H1 (cell line): ENCODE data around the gene KCNH6. TPM values are rescaled to one million over a fixed set of nuclear protein-coding genes. Genes with fewer than 3 reads are reported as not detected.

Experiments
- CTCF ChIA-PET: fragments of 300-600 bp; sonication (Branson Sonifier 250); formaldehyde crosslinking; loops from one replicate; lab custom pipeline; 2021; ENCODE audit not compliant: partially characterized antibody; lab: Charles Lee
- POLR2A ChIA-PET: fragments of 300-600 bp; sonication (Branson Sonifier 250); formaldehyde crosslinking; loops from one replicate; lab custom pipeline; 2021; ENCODE audit warnings: inconsistent platforms; ENCODE audit not compliant: partially characterized antibody; lab: Charles Lee
- DNase-seq, 2 experiments: peaks; one replicate each; pipeline versions ENCODE4 v3.0.0 to v3.0.0-alpha.2; 2010 to 2022; ENCODE audit warnings: low spot score in 2 of 2, low read depth in 1 of 2, mixed read lengths in 1 of 2
- FAIRE-seq: peaks from 2 replicates; lab custom pipeline; 2011; peaks lifted over from hg19 to GRCh38; lab: Jason Lieb, UNC
- H2AFZ ChIP-seq: 2 replicates; pipeline ENCODE4 v1.8.1; 2012; ENCODE audit warnings: low read length, inconsistent platforms
- H2AK5ac ChIP-seq: 2 replicates; pipeline ENCODE4 v1.6.1; 2013; ENCODE audit warnings: low read depth, low read length
- H2BK120ac ChIP-seq: replicated peaks from 2 replicates; pipeline ENCODE3; 2013; ENCODE audit warnings: low read depth, low read length, inconsistent platforms
- H2BK12ac ChIP-seq: 2 replicates; pipeline ENCODE4 v1.6.1; 2013; ENCODE audit warnings: low read depth, low read length
- H2BK15ac ChIP-seq: 2 replicates; pipeline ENCODE4 v1.6.1; 2013; ENCODE audit warnings: low read length
- H2BK20ac ChIP-seq: 2 replicates; pipeline ENCODE4 v1.6.1; 2013; ENCODE audit warnings: low read length
- H2BK5ac ChIP-seq: 2 replicates; pipeline ENCODE4 v1.6.1; 2013; ENCODE audit warnings: low read depth, low read length
- H3K14ac ChIP-seq: 2 replicates; pipeline ENCODE4 v1.6.1; 2013; ENCODE audit warnings: inconsistent platforms; ENCODE audit not compliant: insufficient read length
- H3K18ac ChIP-seq: 2 replicates; pipeline ENCODE4 v1.6.1; 2013; ENCODE audit warnings: low read length; ENCODE audit errors: extremely low read depth
- H3K23ac ChIP-seq: 2 replicates; pipeline ENCODE4 v1.6.1; 2013; ENCODE audit warnings: inconsistent platforms; ENCODE audit not compliant: insufficient read length
- H3K23me2 ChIP-seq: 2 replicates; pipeline ENCODE4 v1.6.1; 2013; ENCODE audit warnings: low read depth, low read length
- H3K27ac ChIP-seq: 2 replicates; pipeline ENCODE4 v1.6.1; 2011; ENCODE audit warnings: low read depth, low read length, inconsistent platforms
- H3K27me3 ChIP-seq, 4 experiments: replicated peaks in 1 of 4; 1 replicate in 1 of 4; 2 replicates in 3 of 4; pipeline versions ENCODE4 v1.6.1 to v1.8.1; 2011 to 2013; ENCODE audit warnings: low read length in 3 of 4, mild to moderate bottlenecking in 3 of 4, inconsistent platforms in 2 of 4, mixed read lengths in 2 of 4, moderate library complexity in 1 of 4; ENCODE audit not compliant: control insufficient read depth in 3 of 4, insufficient read depth in 3 of 4; ENCODE audit errors: extremely low read depth in 1 of 4
- H3K36me3 ChIP-seq, 4 experiments: 2 replicates each; pipeline versions ENCODE4 v1.6.1 to v1.8.1; 2011 to 2013; ENCODE audit warnings: mild to moderate bottlenecking in 4 of 4, low read length in 3 of 4, moderate library complexity in 2 of 4, control low read depth in 1 of 4, inconsistent platforms in 1 of 4; ENCODE audit not compliant: insufficient read depth in 4 of 4, control insufficient read depth in 2 of 4
- H3K4ac ChIP-seq: replicated peaks from 2 replicates; pipeline ENCODE3; 2013; ENCODE audit warnings: low read length, low read depth, mixed read lengths, inconsistent platforms; ENCODE audit not compliant: insufficient read length
- H3K4me1 ChIP-seq, 4 experiments: replicated peaks in 1 of 4; 1 replicate in 1 of 4; 2 replicates in 3 of 4; pipeline versions ENCODE4 v1.6.1 to v1.8.1; 2011 to 2013; ENCODE audit warnings: low read length in 3 of 4, inconsistent platforms in 2 of 4, mixed read lengths in 1 of 4; ENCODE audit not compliant: insufficient read depth in 4 of 4, control insufficient read depth in 3 of 4
- H3K4me2 ChIP-seq, 2 experiments: 2 replicates each; pipeline versions ENCODE4 v1.6.1 to v1.8.1; 2011 to 2013; ENCODE audit warnings: low read depth in 2 of 2, low read length in 2 of 2, control low read depth in 1 of 2, inconsistent platforms in 1 of 2, mild to moderate bottlenecking in 1 of 2; ENCODE audit not compliant: insufficient read depth in 1 of 2
- H3K4me3 ChIP-seq, 4 experiments: fragments of 200-600, 300-600 bp in 1 of 4; sonication (generic), shearing (Covaris generic), sonication (Bioruptor Twin) in 1 of 4; 2 replicates each; pipeline versions ENCODE4 v1.5.1 to v1.8.1; 2011 to 2016; ENCODE audit warnings: low read length in 4 of 4, low read depth in 3 of 4, control low read depth in 2 of 4, inconsistent platforms in 2 of 4, mild to moderate bottlenecking in 2 of 4, mixed read lengths in 1 of 4, moderate library complexity in 1 of 4; ENCODE audit not compliant: insufficient read depth in 2 of 4; ENCODE audit errors: extremely low read depth in 1 of 4
- H3K56ac ChIP-seq: replicated peaks from 2 replicates; pipeline ENCODE3; 2013; ENCODE audit warnings: low read depth, mild to moderate bottlenecking, mixed read lengths, low read length, inconsistent platforms; ENCODE audit not compliant: insufficient read length
- H3K79me1 ChIP-seq: 2 replicates; pipeline ENCODE4 v1.6.1; 2013; ENCODE audit warnings: low read depth, low read length, control low read depth
- H3K79me2 ChIP-seq, 2 experiments: 2 replicates each; pipeline versions ENCODE4 v1.6.1 to v1.8.1; 2012 to 2013; ENCODE audit warnings: low read length in 2 of 2, mild to moderate bottlenecking in 2 of 2, inconsistent platforms in 1 of 2; ENCODE audit not compliant: insufficient read depth in 2 of 2, control insufficient read depth in 1 of 2
- H3K9ac ChIP-seq, 4 experiments: replicated peaks in 1 of 4; 1 replicate in 1 of 4; 2 replicates in 3 of 4; pipeline versions ENCODE4 v1.6.1 to v1.8.1; 2011 to 2013; ENCODE audit warnings: low read depth in 3 of 4, low read length in 3 of 4, control low read depth in 2 of 4, mild to moderate bottlenecking in 2 of 4, moderate library complexity in 2 of 4, inconsistent platforms in 1 of 4; ENCODE audit errors: extremely low read depth in 1 of 4
- H3K9me3 ChIP-seq, 2 experiments: 2 replicates each; pipeline versions ENCODE4 v1.6.1 to v1.8.1; 2012 to 2013; ENCODE audit warnings: mild to moderate bottlenecking in 2 of 2, moderate library complexity in 2 of 2, control low read depth in 1 of 2, inconsistent platforms in 1 of 2, low read depth in 1 of 2, low read length in 1 of 2, mixed read lengths in 1 of 2; ENCODE audit not compliant: insufficient read depth in 2 of 2
- H4K20me1 ChIP-seq, 2 experiments: replicated peaks in 1 of 2; 2 replicates each; pipeline versions ENCODE3 to v1.8.1; 2011 to 2013; ENCODE audit warnings: inconsistent platforms in 2 of 2, low read length in 2 of 2, mild to moderate bottlenecking in 1 of 2; ENCODE audit not compliant: insufficient read depth in 2 of 2, control insufficient read depth in 1 of 2
- H4K5ac ChIP-seq: 2 replicates; pipeline ENCODE4 v1.6.1; 2013; ENCODE audit warnings: low read length, low read depth, mixed read lengths, inconsistent platforms; ENCODE audit not compliant: insufficient read length
- H4K8ac ChIP-seq: 2 replicates; pipeline ENCODE4 v1.8.0; 2013; ENCODE audit warnings: mild to moderate bottlenecking, moderate library complexity, low read length, inconsistent platforms; ENCODE audit not compliant: insufficient read depth; ENCODE audit errors: extremely low read depth
- H4K91ac ChIP-seq: replicated peaks from 2 replicates; pipeline ENCODE3; 2013; ENCODE audit warnings: low read length, mixed read lengths, inconsistent platforms; ENCODE audit not compliant: insufficient read length
- CEBPB ChIP-seq: IDR thresholded peaks from 2 replicates; pipeline ENCODE4 v1.6.1; 2012; ENCODE audit warnings: low read depth, low read length
- CTBP2 ChIP-seq: IDR thresholded peaks from 2 replicates; pipeline ENCODE4 v1.7.0; 2011; ENCODE audit warnings: borderline replicate concordance, mild to moderate bottlenecking, moderate library complexity, mixed read lengths, low read length; ENCODE audit not compliant: insufficient read depth, insufficient read length
- E2F6 ChIP-seq: IDR thresholded peaks from 2 replicates; pipeline ENCODE4 v1.6.1; 2012; ENCODE audit warnings: inconsistent platforms
- EZH2 ChIP-seq: fragments of 200-600 bp; sonication (generic); IDR thresholded peaks from 2 replicates; pipeline ENCODE4 v1.7.1; 2012; ENCODE audit warnings: low read depth, mild to moderate bottlenecking, moderate library complexity, low read length, inconsistent platforms; ENCODE audit not compliant: severe bottlenecking
- GABPA ChIP-seq: IDR thresholded peaks from 2 replicates; pipeline ENCODE4 v1.6.1; 2011; ENCODE audit warnings: mild to moderate bottlenecking, low read length, moderate library complexity, borderline replicate concordance; ENCODE audit not compliant: insufficient read depth
- GTF2F1 ChIP-seq: IDR thresholded peaks from 2 replicates; pipeline ENCODE4 v1.6.1; 2012; ENCODE audit warnings: low read depth, low read length, improper control_type of control experiment, borderline replicate concordance
- HDAC6 ChIP-seq: IDR thresholded peaks from one replicate; pipeline ENCODE4 v1.7.1; 2012; ENCODE audit warnings: low read depth, mild to moderate bottlenecking, inconsistent platforms, low read length, moderate library complexity
- POLR2AphosphoS5 ChIP-seq: IDR thresholded peaks from 2 replicates; pipeline ENCODE4 v1.6.1; 2011; ENCODE audit warnings: low read depth, low read length
- RAD21 ChIP-seq, 2 experiments: IDR thresholded peaks in 1 of 2; conservative IDR thresholded peaks in 1 of 2; 2 replicates each; pipeline ENCODE4 v1.6.1; 2011; ENCODE audit warnings: low read depth in 2 of 2, low read length in 2 of 2, improper control_type of control experiment in 1 of 2, inconsistent platforms in 1 of 2, mild to moderate bottlenecking in 1 of 2, moderate library complexity in 1 of 2
- RFX5 ChIP-seq: IDR thresholded peaks from 2 replicates; pipeline ENCODE4 v1.6.1; 2011; ENCODE audit warnings: low read depth, low read length, improper control_type of control experiment, borderline replicate concordance
- SIRT6 ChIP-seq: IDR thresholded peaks from one replicate; pipeline ENCODE4 v1.7.1; 2012; ENCODE audit warnings: low read length, inconsistent platforms
- SUZ12 ChIP-seq: fragments of 200-600 bp; sonication (generic); IDR thresholded peaks from 2 replicates; pipeline ENCODE4 v1.6.1; 2012; ENCODE audit warnings: mild to moderate bottlenecking, inconsistent platforms, low read length, moderate library complexity, mixed read lengths
- TCF12 ChIP-seq: IDR thresholded peaks from 2 replicates; pipeline ENCODE4 v1.6.1; 2011; ENCODE audit warnings: low read depth, mild to moderate bottlenecking, low read length
- WGBS, 2 experiments: shearing (Covaris generic) in 1 of 2; methylation state at CpG; one replicate each; pipeline versions ENCODE4 v1.1.6 to v1.1.7; 2013 to 2015; ENCODE audit warnings: low lambda C conversion rate in 2 of 2, mixed read lengths in 2 of 2, inconsistent platforms in 1 of 2, low coverage in 1 of 2, missing lambda C conversion rate in 1 of 2; ENCODE audit not compliant: insufficient replicate concordance in 2 of 2, insufficient coverage in 1 of 2, insufficient read length in 1 of 2; ENCODE audit errors: extremely low coverage in 1 of 2, missing lambda C conversion rate in 1 of 2; 5-methylcytosine and 5-hydroxymethylcytosine counted together
- polyA plus RNA-seq, 7 experiments: library from polyadenylated mRNA; depleted of rRNA in 3 of 7; stranded (reverse) in 5 of 7; unstranded in 2 of 7; fragments of >200 nt in 5 of 7; fragments of 200-250 nt in 2 of 7; gene quantifications; 1 replicate in 5 of 7; 2 replicates in 1 of 7; 4 replicates in 1 of 7; pipeline versions ENCODE4 v1.2.1 to v1.2.3, GENCODE V29; 2011 to 2013; ENCODE audit warnings: missing spikeins in 2 of 7, mixed read lengths in 2 of 7
- total RNA-seq: library from RNA; stranded (reverse); fragmentation: NEBNext Ultra II Directional; extraction: Animal tissue kit (Norgen Biotek cat#: 25700); gene quantifications from 2 replicates; pipeline ENCODE4 v1.2.1, GENCODE V29; 2021

The KCNH6 gene
- total and polyA plus RNA-seq, 2 of the 8 experiments (the other 6 are each of a cell fraction or from before 2014, with no cell fraction given), result 1.8 to 3.6 TPM

GRCh38 chr17:63505341-63505740, 17.8 kb upstream of the KCNH6 start:
- CTCF ChIA-PET, result interaction anchor here (0.6 to 1.1 kb wide), 5 partner anchors 9 to 171 kb away, joined by 3 to 4 read pairs (median 3); no protein-coding TSS in a partner anchor
- Histone ChIP-seq H4K91ac (no peak overlapping the region), H2BK5ac (no peak overlapping the region), H2BK12ac (no peak overlapping the region), H3K36me3 (no peaks in the 10 kb centered on the region), H3K79me2 (no peaks in the 10 kb centered on the region), H2AFZ (no peak overlapping the region), H2BK15ac (no peak overlapping the region), H3K27ac (no peak overlapping the region), H4K8ac (no peak overlapping the region), H3K27me3 (no peaks in the 10 kb centered on the region), H3K4ac (no peak overlapping the region), H3K23me2 (no peaks in the 10 kb centered on the region; the same call in 1 of the 2 replicates), H3K4me3 (no peak overlapping the region), H3K23ac (no peak overlapping the region), H3K18ac (no peak overlapping the region), H2BK20ac (no peak overlapping the region), H3K56ac (no peak overlapping the region), H3K4me2 (no peak overlapping the region), H3K14ac (no peak overlapping the region), H3K9me3 (peaks cover 0 to 4% of the 10 kb centered on the region in 2 experiments; a peak in 1 of 4 replicates), H4K5ac (no peak overlapping the region), H3K4me1 (no peaks in the 10 kb centered on the region), H3K9ac (no peak overlapping the region), H2AK5ac (no peak overlapping the region), H2BK120ac (no peak overlapping the region), H3K79me1 (no peaks in the 10 kb centered on the region), H4K20me1 (no peaks in the 10 kb centered on the region)
- no peak for DNase-seq
- TF ChIP-seq POLR2AphosphoS5, result no peak
- no peak for TF ChIP-seq RFX5
- no peak for TF ChIP-seq CEBPB
- no peak for TF ChIP-seq SUZ12
- TF ChIP-seq RAD21 (IDR thresholded peaks at IDR 0.05 in 1 of 2, conservative IDR thresholded peaks at IDR 0.05 in 1 of 2; ENCODE audit: low read depth in 2 of 2, low read length in 2 of 2), result no peak
- TF ChIP-seq GABPA, result no peak
- no peak for TF ChIP-seq HDAC6
- no peak for TF ChIP-seq EZH2
- no peak for TF ChIP-seq E2F6
- no peak for TF ChIP-seq TCF12
- TF ChIP-seq GTF2F1, result no peak
- TF ChIP-seq CTBP2, result no peak
- TF ChIP-seq SIRT6, result no peak
- POLR2A ChIA-PET, result interaction anchor here (1.2 kb wide), 1 partner anchor 9 kb away, joined by 3 read pairs; no protein-coding TSS in a partner anchor
- FAIRE-seq, result no peak
- WGBS, 2 experiments, result 85% methylated on average over 9 of the region's 9 CpGs; no CpG with 5 or more reads in 1 of the 2 experiments
